HCT116 (cell line): Measurements from ENCODE around the gene TRDN. TPM values are rescaled to one million over a fixed set of nuclear protein-coding genes. Genes with fewer than 3 reads are reported as not detected.

Experiments used
- ATAC-seq: fragments of 200-7000 bp; cut with Tn5 transposase; 2 replicates; pipeline ENCODE4 v1.9.1; 2020; ENCODE audit warnings: mild to moderate bottlenecking, moderate library complexity
- BruUV-seq: library from RNA; stranded (reverse); fragments of 400-500 nt; replicated peaks from 2 replicates; lab custom pipeline; 2021; lab: Mats Ljungman, UMichigan
- CTCF ChIA-PET: fragments of 300-600 bp; sonication (Branson Sonifier 250); formaldehyde crosslinking; loops from one replicate; lab custom pipeline; 2021; ENCODE audit warnings: antibody characterized with exemption; lab: Charles Lee
- POLR2A ChIA-PET: fragments of 300-600, 350-600 bp; sonication (Branson Sonifier 250); formaldehyde crosslinking; loops from one replicate; lab custom pipeline; 2021; ENCODE audit warnings: antibody characterized with exemption; lab: Charles Lee
- RAD21 ChIA-PET, 2 experiments: fragments of 300-600 bp; sonication (Branson Sonifier 250); formaldehyde crosslinking; loops; one replicate each; lab custom pipeline; 2023; ENCODE audit warnings: low total read pairs in 2 of 2; ENCODE audit not compliant: uncharacterized antibody in 2 of 2, unreplicated experiment in 2 of 2, low non-redundant PET in 1 of 2; lab: Charles Lee
- DNase-seq: peaks from one replicate; pipeline ENCODE4 v3.0.0-alpha.2; 2010; ENCODE audit warnings: low read depth, low spot score
- H2AFZ ChIP-seq: fragments of 200-600 bp; shearing (Covaris generic), sonication (generic); 2 replicates; pipeline ENCODE4 v1.6.1; 2017; ENCODE audit warnings: low read depth, mixed run types, mixed read lengths, antibody characterized with exemption, low read length; ENCODE audit not compliant: poor library complexity, severe bottlenecking
- H3K27ac ChIP-seq: 2 replicates; pipeline ENCODE4 v1.5.1; 2012; ENCODE audit warnings: low read depth, low read length
- H3K27me3 ChIP-seq: fragments of 200-600 bp; sonication (generic); 2 replicates; pipeline ENCODE4 v1.6.1; 2016; ENCODE audit warnings: mixed run types, low read length, mixed read lengths; ENCODE audit not compliant: insufficient read depth
- H3K36me3 ChIP-seq, 2 experiments: fragments of 200-500 bp in 1 of 2; fragments of 200-600 bp in 1 of 2; sonication (Bioruptor generic) in 1 of 2; sonication (generic) in 1 of 2; 2 replicates each; pipeline versions ENCODE4 v1.5.1 to v1.6.1; 2014 to 2016; ENCODE audit warnings: low read length in 2 of 2, inconsistent platforms in 1 of 2, mixed read lengths in 1 of 2, mixed run types in 1 of 2; ENCODE audit not compliant: insufficient read depth in 2 of 2, control insufficient read depth in 1 of 2
- H3K4me1 ChIP-seq, 2 experiments: fragments of 200-600 bp in 1 of 2; sonication (generic) in 1 of 2; 2 replicates each; pipeline versions ENCODE4 v1.5.1 to v1.6.1; 2012 to 2017; ENCODE audit warnings: low read length in 2 of 2, inconsistent platforms in 1 of 2, mild to moderate bottlenecking in 1 of 2, mixed read lengths in 1 of 2, mixed run types in 1 of 2, moderate library complexity in 1 of 2; ENCODE audit not compliant: insufficient read depth in 2 of 2, control insufficient read depth in 1 of 2
- H3K4me2 ChIP-seq: fragments of 200-600 bp; sonication (generic); 2 replicates; pipeline ENCODE4 v1.6.1; 2017; ENCODE audit warnings: mixed run types, low read length, mixed read lengths
- H3K4me3 ChIP-seq, 2 experiments: fragments of 200-600 bp in 1 of 2; sonication (generic) in 1 of 2; replicated peaks in 1 of 2; 2 replicates each; pipeline ENCODE4 v1.5.1; 2011 to 2016; ENCODE audit warnings: low read length in 2 of 2, control low read depth in 1 of 2, low read depth in 1 of 2, mild to moderate bottlenecking in 1 of 2, mixed read lengths in 1 of 2, mixed run types in 1 of 2
- H3K79me2 ChIP-seq: fragments of 200-600 bp; sonication (generic); 2 replicates; pipeline ENCODE4 v1.6.1; 2017; ENCODE audit warnings: mild to moderate bottlenecking, mixed run types, low read length, moderate library complexity, mixed read lengths; ENCODE audit not compliant: insufficient read depth
- H3K9ac ChIP-seq: fragments of 200-600 bp; sonication (generic); 2 replicates; pipeline ENCODE4 v1.6.1; 2016; ENCODE audit warnings: low read length, mixed read lengths
- H3K9me2 ChIP-seq: fragments of 200-600 bp; sonication (generic), shearing (Covaris generic); 2 replicates; pipeline ENCODE4 v1.6.1; 2017; ENCODE audit warnings: mixed run types, mild to moderate bottlenecking, moderate library complexity; ENCODE audit not compliant: insufficient read depth
- H3K9me3 ChIP-seq, 2 experiments: fragments of 200-500 bp in 1 of 2; fragments of 200-600 bp in 1 of 2; sonication (Bioruptor generic) in 1 of 2; sonication (generic) in 1 of 2; 2 replicates each; pipeline ENCODE4 v1.6.1; 2014 to 2017; ENCODE audit warnings: low read length in 2 of 2, mixed read lengths in 2 of 2, inconsistent platforms in 1 of 2, low read depth in 1 of 2, mild to moderate bottlenecking in 1 of 2, mixed run types in 1 of 2, moderate library complexity in 1 of 2; ENCODE audit not compliant: control insufficient read depth in 1 of 2, insufficient read depth in 1 of 2
- H4K20me1 ChIP-seq: fragments of 200-600 bp; sonication (generic), shearing (Covaris generic); 2 replicates; pipeline ENCODE4 v1.6.1; 2017; ENCODE audit warnings: mixed run types, mild to moderate bottlenecking, moderate library complexity; ENCODE audit not compliant: insufficient read depth
- CEBPB ChIP-seq: IDR thresholded peaks from 2 replicates; pipeline ENCODE4 v1.6.1; 2012; ENCODE audit warnings: low read depth
- EGR1 ChIP-seq: IDR thresholded peaks from 2 replicates; pipeline ENCODE4 v1.6.1; 2012; ENCODE audit warnings: low read depth
- EZH2 ChIP-seq: fragments of 200-600 bp; sonication (generic); IDR thresholded peaks from 2 replicates; pipeline ENCODE4 v1.6.1; 2017; ENCODE audit warnings: antibody characterized with exemption, mixed run types
- EZH2phosphoT487 ChIP-seq: fragments of 200-600 bp; IDR thresholded peaks from 2 replicates; pipeline ENCODE4 v1.6.1; 2018; ENCODE audit warnings: antibody characterized with exemption, borderline replicate concordance
- FOSL1 ChIP-seq: IDR thresholded peaks from 2 replicates; pipeline ENCODE4 v1.6.1; 2012; ENCODE audit warnings: low read depth
- POLR2A ChIP-seq: IDR thresholded peaks from 2 replicates; pipeline ENCODE4 v1.7.0; 2011; ENCODE audit warnings: borderline replicate concordance; ENCODE audit not compliant: insufficient read depth, insufficient read length; ENCODE audit errors: extremely low read depth
- POLR2AphosphoS5 ChIP-seq: IDR thresholded peaks from 2 replicates; pipeline ENCODE4 v1.6.1; 2011; ENCODE audit warnings: mild to moderate bottlenecking, low read depth, low read length, moderate library complexity
- SIN3A ChIP-seq: IDR thresholded peaks from 2 replicates; pipeline ENCODE4 v1.6.1; 2012; ENCODE audit warnings: low read depth
- YY1 ChIP-seq: IDR thresholded peaks from 2 replicates; pipeline ENCODE4 v1.6.1; 2011; ENCODE audit warnings: low read length, low read depth, moderate library complexity, mild to moderate bottlenecking; ENCODE audit not compliant: insufficient replicate concordance; ENCODE audit errors: extremely low read depth
- ZFX ChIP-seq: fragments of 450-650 bp; IDR thresholded peaks from 2 replicates; pipeline ENCODE4 v1.6.1; 2017
- intact Hi-C: fragments of 100-400 bp; cut with micrococcal nuclease; formaldehyde crosslinking; loops from 2 replicates; pipeline ENCODE4 v1.10.0; 2022
- total RNA-seq: library from RNA; stranded (reverse); gene quantifications from one replicate; pipeline ENCODE4 v1.2.1, GENCODE V29; 2021; ENCODE audit not compliant: unreplicated experiment
- TF ChIP-seq, protein P1 (sequence below): IDR thresholded peaks from 2 replicates; pipeline ENCODE4 v1.6.1; 2012
- TF ChIP-seq, protein P2 (sequence below): IDR thresholded peaks from 2 replicates; pipeline ENCODE4 v1.6.1; 2012
- TF ChIP-seq, protein P3 (sequence below): IDR thresholded peaks from 2 replicates; pipeline ENCODE4 v1.6.1; 2011; ENCODE audit warnings: mild to moderate bottlenecking, low read length, moderate library complexity; ENCODE audit not compliant: insufficient replicate concordance; ENCODE audit errors: extremely low read depth

Gene TRDN
- total RNA-seq, 1 experiment from 2014 or later, result not detected

DNA sequence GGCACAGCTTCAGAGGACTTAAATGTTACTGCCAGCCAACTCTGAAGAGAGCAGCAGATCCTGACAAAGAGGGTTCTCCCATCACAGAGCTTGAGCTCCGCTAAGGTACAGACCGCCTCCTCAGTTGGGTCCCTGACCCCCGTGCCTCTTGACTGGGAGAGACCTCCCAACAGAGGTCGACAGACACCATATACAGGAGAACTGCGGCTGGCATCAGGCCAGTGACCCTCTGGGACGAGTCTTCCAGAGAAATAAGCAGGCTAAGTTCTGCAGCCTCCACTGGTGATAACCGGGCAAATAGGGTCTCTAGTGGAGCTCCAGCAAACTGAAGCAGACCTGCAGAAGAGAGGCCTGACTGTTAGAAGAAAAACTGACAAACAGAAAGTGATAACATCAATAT is 453.8 kb downstream of the TRDN start:
- POLR2A ChIA-PET, result no interaction called here
- Histone ChIP-seq H3K4me3 (no peak overlapping the region), H3K9me2 (no peaks in the 10 kb centered on the region), H3K4me2 (no peak overlapping the region), H2AFZ (no peak overlapping the region), H3K36me3 (no peaks in the 10 kb centered on the region), H3K27ac (no peak overlapping the region), H3K9me3 (no peaks in the 10 kb centered on the region), H3K9ac (no peak overlapping the region), H3K27me3 (no peaks in the 10 kb centered on the region), H3K79me2 (no peaks in the 10 kb centered on the region), H4K20me1 (no peaks in the 10 kb centered on the region), H3K4me1 (no peaks in the 10 kb centered on the region)
- DNase-seq (no peak), ATAC-seq (no peak)
- TF ChIP-seq, protein P1, sequence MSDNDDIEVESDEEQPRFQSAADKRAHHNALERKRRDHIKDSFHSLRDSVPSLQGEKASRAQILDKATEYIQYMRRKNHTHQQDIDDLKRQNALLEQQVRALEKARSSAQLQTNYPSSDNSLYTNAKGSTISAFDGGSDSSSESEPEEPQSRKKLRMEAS, result no peak
- TF ChIP-seq YY1, result no peak
- TF ChIP-seq POLR2AphosphoS5, result no peak
- TF ChIP-seq, protein P2, sequence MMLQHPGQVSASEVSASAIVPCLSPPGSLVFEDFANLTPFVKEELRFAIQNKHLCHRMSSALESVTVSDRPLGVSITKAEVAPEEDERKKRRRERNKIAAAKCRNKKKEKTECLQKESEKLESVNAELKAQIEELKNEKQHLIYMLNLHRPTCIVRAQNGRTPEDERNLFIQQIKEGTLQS, result no peak
- TF ChIP-seq CEBPB, result no peak
- no peak for TF ChIP-seq EZH2
- TF ChIP-seq, protein P3, sequence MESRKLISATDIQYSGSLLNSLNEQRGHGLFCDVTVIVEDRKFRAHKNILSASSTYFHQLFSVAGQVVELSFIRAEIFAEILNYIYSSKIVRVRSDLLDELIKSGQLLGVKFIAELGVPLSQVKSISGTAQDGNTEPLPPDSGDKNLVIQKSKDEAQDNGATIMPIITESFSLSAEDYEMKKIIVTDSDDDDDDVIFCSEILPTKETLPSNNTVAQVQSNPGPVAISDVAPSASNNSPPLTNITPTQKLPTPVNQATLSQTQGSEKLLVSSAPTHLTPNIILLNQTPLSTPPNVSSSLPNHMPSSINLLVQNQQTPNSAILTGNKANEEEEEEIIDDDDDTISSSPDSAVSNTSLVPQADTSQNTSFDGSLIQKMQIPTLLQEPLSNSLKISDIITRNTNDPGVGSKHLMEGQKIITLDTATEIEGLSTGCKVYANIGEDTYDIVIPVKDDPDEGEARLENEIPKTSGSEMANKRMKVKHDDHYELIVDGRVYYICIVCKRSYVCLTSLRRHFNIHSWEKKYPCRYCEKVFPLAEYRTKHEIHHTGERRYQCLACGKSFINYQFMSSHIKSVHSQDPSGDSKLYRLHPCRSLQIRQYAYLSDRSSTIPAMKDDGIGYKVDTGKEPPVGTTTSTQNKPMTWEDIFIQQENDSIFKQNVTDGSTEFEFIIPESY, result no peak
- no peak for TF ChIP-seq EZH2phosphoT487
- TF ChIP-seq FOSL1, result no peak
- TF ChIP-seq ZFX, result no peak
- TF ChIP-seq POLR2A, result no peak
- TF ChIP-seq EGR1, result no peak
- no peak for TF ChIP-seq SIN3A
- no TSS peak for BruUV-seq
- RAD21 ChIA-PET, result no interaction called here
- CTCF ChIA-PET, result no interaction called here
- intact Hi-C loops, result no loop called here
